ENCODE results near the gene SYNGAP1.
A peak's percentile ranks its signal among the peaks of the same experiment; 100 is the strongest.

SYNGAP1 gene

DNA sequence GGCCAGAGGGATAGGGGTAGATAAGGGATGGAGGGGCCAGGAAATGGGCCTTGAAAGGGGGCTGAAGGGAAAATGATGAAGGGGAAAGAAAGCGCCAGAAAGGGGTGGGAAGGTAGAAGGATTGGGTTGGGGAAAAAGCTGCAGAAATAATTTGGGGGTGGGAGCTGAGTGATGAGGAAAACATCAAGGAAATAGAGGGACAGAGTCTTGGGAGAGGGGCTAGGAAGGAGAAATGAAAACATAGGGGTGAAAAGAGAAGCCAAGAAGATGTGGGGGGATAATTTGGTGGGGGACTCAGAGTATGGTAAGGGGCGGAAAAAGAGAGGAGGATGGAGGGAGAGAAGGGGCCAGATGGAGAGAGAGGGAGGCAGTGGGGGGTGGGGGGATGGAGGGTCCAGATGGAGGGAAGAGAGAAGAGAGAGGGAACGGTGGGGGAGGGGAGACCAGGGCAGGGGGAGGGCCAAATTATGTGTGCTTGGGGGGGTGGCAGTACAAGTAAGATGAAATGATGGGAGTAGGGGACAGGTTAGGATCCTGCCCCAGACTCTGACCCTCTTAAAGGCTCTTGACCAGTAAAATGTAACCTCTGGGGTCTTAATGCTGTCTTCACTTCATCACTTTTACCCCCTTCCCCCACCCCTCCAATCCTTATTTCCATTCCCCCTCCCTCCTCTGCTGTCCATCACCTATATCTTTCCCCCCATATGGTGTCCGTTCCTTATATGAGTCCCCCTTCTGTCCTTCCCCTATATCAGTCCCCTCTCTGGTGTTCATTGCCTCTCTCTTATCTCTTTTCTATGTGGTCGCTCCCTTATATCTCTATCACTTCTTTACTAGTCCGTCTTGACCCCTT is 852 bp downstream of the SYNGAP1 start:
- DNase-seq, result no peak

DNA sequence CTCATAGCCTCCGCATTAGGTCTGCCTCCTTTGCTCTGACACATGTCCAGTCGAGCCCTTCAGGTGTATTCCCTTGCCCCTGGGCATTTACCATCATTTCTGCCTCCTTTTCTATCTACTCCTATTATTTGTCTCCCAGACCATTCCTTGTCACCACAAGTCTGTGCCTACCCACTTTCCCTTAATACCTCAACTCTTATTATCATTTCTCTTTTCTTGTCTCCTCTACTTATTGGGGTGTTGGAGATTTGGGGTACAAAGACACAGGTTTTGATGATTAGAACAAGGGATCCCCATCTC is 1.4 kb downstream of the SYNGAP1 start:
- DNase-seq, result no peak

DNA sequence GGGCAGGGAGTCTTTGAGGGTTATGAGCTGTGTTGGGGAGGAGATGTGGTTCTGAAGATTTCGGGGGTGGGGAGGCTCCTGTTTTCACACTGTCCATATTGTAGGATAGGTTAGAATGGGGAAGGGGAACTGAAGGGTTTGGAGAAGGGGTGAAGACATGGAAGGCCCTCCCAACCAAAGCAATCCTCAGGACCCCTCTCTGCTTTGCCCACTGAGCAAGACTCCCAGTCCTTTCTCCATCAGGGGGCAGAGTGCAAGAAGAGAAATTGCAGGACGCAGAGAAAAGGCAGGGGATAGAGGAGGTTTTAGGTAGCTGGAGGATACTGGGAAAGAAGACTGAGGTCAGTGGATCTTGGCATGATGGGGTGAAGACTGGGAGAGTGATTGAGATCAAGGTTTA is 3.9 kb downstream of the SYNGAP1 start:
- DNase-seq, result no peak

DNA sequence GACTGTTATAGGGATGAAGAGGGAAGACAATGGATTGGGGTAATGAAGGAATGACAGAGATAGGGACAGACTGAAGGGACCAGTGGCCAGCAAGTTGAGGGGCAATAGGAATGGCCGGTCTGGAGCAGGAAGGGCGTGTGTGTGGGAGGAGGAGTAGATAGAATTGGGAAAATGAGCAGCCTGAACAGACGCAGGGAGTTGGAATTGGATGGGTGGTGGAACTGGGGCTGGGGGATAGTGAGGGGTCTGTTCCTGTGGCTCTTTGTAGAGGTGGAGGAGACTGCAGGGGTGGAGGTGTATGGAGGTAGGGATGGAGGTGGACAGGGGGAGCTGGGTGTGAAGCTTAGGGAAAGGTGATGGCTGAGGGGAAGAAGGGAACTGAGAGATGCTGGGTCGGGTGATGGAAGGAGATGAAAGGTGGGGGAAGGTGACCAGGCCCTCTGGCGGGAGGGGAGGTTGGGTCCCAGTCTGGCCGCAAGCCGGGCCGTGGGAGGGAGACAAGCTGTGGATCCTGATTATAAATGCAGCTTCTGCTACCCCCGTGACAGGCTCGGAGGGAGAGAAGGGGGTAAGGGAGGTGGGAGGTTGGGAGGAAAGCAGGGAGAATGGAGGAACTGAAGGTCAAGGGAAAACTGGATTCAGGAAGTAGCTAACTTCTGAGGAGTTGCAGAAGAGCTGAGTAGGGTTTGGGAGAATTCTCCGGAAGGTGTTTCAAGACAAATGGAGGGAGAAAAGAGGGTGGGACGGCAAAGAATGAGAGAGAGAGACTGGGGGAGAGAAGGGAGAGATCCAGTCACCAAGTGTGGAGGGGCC is 5.2 kb downstream of the SYNGAP1 start:
- peak in 3 of 51 donors; percentile 24 to 48 (median 47) for DNase-seq

DNA sequence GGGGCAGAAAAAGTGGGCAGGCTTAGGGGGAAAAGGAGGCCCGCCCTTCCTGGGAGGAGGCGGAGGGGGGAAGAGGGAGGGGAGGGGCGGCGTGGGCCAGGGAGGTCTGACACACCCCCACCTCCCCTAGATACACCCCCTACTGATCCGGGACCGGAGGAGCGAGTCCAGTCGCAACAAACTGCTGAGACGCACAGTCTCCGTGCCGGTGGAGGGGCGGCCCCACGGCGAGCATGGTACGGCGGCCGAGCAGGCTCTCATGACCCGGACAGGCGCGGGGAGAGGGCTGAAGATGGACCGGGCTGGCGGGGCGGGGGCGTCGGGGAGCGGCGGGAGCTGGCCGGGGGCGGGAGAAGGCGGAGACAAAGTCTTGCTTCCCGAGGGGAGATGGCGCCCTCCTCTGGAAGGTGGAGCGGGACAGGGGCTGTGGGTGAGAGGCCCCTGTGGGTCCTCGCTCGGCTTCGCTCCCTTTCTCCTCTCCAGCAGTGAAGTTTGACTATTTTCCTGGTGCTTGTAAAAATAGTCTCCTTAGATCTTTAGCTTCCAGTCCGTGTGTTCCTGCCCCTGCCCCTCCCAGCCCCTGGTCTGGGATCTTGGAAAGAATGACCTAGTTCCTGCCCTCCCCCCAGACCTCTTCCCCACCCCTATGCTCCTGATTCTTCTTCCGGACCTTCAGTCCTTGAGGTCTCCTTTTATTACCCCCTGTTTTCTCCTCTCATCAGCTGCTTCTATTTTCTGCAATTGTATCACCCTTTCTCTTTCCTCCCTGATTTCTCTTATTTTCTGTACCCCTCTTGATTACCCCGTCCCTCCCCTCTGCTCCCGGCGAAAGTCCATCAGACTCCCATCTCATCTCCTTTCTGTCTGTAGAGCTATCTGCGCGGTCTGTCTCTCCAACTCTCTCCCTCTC is 6.1 kb downstream of the SYNGAP1 start:
- peak in 49 of 51 donors; percentile 35 to 92 (median 76) for DNase-seq

DNA sequence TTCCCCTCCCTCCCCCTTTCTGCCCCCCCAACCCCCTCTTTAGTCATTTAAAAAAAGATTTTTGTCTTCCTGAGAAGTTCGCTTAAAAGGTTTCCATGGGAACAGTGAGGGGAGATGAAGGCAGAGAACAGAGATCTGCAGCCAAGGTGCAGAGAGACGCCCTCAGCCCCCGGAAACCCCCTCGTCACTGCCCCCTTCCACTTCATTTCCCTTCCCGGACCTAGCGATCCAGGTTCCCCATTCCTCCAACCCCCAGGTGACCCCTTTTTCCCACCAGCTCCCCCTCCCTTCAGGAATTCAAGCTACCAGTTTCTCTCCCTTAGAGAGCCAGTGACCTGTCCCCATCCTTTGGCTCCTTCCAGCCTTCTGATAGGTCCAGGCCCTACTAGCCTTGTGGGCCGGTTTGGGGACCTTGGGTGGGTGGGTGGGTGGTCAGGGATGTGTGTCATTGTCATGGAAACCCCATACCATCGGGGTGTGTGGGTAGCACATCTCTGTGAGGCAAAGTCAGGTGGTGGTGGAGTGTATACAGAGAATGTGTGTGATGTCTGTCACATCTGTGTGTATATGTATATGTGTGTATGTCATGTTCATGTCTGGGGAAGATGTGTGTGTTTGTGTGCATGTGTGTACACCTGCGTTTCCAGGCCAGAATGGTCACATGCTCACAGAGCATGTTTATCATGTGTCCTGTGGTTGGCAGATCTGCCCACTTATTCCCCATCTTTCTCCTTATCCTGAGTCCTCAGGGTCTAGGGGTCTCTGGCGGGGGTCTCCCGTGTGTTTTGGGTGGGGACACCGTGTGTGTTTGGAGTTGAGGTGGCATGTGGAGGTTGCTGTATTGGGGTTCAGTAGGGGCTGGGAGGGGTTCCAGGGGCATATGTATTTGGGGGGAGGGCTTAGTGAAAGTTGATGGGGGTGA is 7.0 kb downstream of the SYNGAP1 start:
- DNase-seq, result peak in 6 of 51 donors; percentile 24 to 65 (median 39)

DNA sequence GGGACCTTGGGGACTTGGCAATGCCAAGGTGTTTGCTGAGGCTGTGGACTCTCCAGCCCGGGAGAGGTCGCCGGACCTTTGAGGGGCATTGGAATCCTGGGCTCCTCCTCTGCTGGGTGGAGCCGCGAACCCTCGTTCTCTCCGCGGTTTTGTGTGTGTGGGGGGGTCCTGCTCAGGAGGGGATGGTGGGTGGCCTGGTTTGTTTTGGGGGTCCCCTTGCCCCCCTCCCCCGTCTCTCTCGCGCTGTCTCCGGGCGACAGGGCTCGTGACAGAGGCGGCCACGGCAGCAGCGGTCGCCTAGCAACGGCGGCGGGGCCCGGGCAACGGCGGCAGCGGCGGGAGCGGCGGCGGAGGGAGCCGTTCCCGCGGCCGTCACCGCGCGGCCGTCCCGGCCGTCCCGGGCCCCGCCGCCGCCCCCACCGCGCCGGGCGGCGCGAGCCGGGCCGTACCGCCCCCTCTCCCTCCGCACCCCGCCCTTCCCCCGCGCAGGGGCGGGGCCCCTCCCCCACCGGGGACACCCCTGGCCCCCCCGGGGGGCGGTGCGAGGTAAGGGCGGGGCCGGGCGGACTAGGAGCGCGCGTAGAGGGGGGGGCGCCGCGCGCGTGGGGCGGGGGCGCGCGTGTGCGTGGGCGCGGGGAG is 7.8 kb downstream of the SYNGAP1 start:
- peak in 41 of 51 donors; percentile 13 to 76 (median 38) for DNase-seq

DNA sequence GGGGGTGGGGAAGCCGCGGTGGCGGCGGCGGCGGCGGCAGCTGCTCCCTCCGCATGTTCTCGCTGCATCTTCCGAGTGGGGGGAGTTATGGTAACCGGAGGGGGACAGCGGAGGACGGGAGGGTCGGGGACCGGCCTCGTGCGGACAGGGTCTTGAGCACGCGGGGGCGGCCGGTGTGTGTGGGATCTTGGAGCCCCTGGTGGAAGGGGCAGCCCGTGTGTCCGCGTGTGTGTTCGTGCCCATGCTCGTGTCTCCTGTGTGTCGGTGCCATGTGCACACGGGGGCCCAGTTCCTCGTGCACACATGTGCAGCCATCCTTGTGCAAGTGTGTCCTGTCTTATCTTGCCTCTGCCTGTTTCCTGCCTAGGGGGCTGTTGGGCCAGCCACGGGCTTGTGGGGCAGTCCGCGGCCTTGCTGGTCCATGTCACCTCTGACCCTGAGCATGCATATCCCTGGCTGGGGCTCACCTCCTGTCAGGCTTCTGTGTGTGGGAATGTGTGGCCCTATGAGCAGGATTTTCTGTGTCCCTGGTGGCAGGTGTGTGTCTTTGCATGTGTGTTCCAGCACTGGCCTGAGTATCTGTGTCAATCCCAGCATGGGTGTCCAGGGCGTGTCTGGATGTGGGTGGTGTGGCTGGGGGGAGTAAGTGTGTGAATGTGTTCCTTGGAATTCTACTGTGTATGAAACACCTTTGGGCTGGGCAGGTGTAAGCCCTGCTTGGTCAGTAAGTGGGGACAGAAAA is 8.5 kb downstream of the SYNGAP1 start:
- peak in 2 of 51 donors; percentile 40 to 54 for DNase-seq

DNA sequence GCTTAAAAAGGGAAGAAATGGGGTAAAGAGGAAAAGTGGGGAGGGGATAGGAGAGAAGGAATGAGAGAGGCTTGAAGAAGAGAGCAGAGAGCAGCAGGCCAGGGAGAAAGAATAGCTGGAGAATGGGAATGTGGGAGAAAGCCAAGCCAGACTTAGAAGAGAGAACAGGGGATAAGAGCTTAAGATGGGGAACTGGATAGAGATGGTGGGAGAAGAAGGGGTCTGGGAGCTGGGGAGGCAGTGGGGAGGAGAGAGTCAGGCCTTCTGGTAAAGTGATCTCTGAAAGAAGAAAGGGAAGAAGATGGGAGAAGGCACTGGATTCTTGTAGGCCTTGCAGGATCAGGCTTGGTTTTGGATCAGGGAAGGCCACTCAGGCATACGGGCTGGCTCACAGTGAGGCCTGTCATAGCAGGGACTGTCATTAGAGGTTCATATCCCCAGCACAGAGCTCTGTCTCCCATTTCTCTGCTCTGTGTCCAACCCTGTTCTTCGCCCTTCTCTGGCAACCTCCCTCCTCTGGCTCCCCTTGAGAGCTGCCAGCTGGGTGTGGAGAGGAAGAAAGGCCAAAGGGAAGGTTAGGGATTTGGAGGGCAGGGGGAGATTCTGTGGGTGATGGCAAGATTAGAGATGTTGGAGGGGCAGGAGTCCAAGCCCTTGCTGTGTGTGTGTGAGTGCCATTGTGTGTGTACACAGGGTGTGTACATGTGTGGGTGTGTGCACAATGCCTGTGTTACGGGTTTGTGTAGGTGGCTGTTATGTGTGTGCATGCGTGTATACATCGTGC is 9.3 kb downstream of the SYNGAP1 start:
- DNase-seq, result peak in 1 of 51 donors; percentile 25

DNA sequence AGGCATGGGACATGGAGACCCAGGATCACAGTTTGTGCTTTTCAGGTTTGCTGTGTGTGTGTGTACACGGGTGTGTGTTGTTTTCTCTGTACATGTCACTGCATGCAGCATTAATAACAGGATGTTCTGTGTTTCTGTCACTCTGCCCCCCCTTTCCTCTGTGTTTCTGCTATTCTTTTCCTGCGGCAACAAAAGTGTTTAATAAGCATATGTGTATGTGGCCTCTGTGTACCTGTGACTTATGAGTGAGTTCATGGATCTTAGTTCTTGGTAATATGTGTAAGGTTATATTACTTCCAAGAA is 9.8 kb downstream of the SYNGAP1 start:
- peak in 1 of 51 donors; percentile 6 for DNase-seq

DNA sequence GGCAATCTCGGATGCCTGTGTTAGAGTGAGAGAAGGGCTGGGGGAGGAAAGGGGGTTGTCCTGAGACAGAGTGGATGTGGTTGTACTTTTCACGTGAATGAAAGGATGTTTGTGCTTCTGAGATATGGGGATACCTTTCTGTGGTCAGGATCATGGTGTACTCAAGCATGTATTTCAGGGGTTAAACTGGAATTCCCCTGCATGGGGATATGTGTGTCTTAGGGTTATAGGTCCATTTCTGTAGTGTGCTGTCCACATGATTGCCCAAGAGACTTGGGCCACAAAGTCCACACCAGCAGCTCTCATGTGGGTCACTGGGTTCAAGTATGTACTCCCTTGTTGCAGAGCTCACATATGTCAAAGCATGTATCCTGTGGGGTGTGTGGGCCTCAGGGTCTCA is 10.5 kb downstream of the SYNGAP1 start:
- no peak for DNase-seq

DNA sequence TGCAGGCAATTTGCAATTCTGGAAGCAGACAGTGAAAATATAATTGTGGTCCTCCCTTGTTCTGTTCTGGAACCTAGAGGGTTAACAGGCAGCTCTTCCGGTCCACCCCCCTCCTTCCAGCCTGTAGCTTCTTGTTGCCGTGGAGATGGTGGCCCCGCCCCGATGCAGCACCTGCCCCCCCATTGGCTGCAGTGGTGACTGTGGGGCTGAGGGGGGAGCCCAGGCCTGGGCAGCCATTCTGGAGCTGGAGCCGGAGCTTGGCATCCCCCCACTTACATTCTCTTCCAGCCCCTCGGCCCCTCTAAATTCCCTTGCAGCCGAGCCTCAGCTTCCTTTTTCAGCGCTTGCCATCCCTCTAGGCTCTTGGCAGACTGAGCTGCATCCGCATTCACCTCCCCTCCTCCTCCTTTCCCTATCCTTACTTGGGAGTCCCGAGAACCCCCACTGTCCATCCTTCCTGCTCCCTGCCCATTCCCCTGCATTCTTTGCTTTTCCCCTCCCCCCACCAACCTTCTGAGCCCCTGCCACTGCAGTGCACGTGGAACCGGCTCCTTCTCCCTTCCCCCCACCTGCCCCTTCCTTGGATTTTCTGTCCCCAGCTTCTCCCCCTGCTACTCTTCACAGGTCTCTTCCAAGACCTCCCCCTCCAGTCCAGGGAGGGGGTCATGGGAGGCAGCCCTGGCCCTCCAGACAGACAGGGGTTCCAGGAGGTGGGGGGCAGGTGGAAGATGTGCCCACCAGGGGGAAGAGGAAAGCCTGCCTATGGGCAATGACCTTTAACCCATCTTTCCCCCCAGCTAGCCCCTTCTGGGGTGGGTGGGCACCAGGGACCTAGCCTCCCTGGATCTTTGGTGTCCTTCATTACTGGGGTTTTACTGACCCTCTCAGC is 11.4 kb downstream of the SYNGAP1 start:
- peak in 50 of 51 donors; percentile 15 to 91 (median 74) for DNase-seq

DNA sequence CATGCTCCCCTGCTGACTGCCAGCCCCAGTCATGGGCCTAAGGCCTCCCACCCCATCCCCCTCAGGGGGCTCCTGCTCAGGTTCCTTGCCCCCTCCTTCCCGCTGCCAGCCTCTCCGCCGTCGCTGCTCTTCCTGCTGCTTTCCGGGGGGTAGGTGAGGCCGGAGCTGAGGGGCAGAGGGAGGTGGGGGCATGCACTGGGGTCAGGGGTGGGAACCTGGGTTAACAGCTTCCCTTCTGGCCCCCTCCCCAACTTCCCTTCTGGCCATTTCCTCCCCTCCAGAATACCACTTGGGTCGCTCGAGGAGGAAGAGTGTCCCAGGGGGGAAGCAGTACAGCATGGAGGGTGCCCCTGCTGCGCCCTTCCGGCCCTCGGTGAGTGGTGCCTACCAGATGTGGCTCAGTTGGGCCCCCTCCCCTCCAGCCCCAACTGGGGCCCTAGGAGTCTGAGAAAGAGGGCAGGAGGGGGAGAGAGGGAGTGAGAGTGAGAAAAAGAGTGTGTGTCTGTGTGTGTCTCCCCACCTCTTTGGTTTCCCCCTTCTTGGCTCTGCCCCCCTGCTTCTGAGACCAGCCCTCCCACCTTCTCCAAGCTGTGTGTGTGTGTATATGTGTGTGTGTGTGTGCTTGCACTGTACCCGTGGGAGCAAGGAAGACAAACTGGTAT is 12.1 kb downstream of the SYNGAP1 start:
- DNase-seq, result no peak

DNA sequence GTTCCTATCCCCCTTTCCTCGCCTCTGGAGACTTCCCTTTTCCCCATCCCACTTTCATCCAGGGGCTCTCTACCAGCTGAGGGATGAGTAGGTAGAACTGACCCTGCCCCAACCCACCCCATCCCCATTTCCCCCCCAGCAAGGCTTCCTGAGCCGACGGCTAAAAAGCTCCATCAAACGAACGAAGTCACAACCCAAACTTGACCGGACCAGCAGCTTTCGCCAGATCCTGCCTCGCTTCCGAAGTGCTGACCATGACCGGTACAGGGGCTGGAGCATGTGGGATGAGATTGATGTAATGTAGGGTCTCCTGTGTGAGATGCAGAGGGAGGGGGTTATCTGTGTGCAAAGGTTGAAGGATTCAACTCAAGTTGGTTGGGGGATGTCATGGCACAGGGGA is 12.7 kb downstream of the SYNGAP1 start:
- no peak for DNase-seq

DNA sequence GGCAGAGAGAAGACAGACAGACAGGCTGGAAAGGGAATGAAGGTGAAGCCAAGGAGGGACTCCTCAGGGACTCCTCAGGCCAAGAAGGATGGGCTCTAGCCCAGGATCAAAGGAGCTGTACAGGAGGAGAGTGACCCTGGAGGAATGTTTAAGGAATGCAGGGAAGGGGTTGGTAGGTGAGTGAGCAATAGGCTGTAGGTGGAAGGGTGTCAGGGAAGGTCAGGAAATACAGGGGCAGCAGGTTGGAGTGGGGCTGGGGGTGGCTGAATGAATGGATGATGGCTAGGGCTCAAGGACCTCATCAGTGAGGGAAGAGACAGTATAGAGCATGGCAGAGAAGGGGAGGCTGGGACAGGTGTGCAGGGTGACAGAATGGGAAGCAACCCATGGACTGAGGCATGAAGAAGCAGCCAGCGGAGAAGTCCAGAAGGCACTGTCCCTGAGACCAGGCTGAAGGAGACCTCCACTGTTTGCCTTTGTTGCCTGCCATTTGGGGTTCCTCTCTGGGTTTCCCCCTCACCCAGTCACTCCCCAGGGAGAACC is 13.2 kb downstream of the SYNGAP1 start:
- DNase-seq, result no peak

DNA sequence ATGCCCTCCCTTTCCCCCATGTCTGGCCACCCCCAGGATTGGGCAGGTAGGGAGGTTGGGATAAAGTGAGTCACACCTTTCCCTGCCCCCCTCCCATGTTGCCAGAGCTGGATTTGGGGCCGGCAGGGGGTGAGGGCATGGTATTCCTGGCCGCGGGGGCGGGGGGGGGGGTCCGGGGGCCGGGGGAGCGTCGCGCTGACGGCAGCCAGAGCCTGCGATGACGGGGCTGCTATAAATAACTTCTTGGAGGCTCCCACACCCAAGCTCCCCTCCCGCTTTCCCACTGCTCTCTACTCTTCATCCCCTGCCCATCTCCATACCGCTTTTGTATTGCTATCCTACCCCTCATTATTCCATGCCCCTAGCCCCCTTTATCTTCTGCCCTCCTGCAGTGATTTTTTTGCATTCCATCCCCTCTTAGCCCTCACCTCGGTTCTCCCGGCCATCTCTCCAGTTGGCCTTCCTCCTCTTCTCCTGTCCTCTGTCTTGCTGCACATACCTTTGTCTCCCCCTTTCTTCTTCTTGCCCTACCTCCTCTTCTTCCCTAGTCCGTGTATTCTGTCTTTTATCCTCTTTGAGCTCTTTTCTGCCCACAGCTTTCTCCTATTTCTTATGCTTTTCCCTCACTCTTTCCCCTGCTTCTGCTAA is 13.8 kb downstream of the SYNGAP1 start:
- DNase-seq, result peak in 1 of 51 donors; percentile 14
